Measurements from ENCODE around the gene ZBBX. TPM values are rescaled to one million over a fixed set of nuclear protein-coding genes. Genes with fewer than 3 reads are reported as not detected.

ZBBX gene
- polyA plus RNA-seq, 1 donor from 2014 or later: 2.7 TPM

DNA sequence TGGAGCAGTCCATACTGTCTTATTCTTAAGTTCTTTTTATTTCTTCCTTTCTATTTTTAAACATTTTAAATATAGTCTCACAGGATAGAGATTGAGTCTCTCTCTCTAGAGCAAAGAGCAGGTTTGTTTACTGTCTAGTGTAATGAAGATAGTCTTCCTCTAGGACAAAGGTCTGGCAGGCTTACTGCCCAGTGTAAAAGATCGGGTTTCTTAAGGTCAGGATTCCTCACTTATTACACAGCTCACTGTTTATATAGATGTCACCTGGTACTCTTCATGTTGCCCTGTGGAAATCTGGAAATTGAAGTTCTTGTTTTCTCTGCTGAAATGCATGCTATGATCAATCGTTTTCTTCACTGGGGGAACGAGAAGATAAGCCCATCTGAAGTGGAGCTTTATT is 76.0 kb downstream of the ZBBX start:
- Histone ChIP-seq H3K36me3 (ENCODE audit: insufficient read depth, low read length) (no peaks in the 10 kb centered on the region), H3K79me2 (replicated peaks; ENCODE audit: insufficient read depth, low read length) (no peaks in the 10 kb centered on the region), H4K20me1 (ENCODE audit: insufficient read depth) (no peaks in the 10 kb centered on the region), H3K9me2 (ENCODE audit: insufficient read depth, low read length) (no peaks in the 10 kb centered on the region), H3K9me3 (ENCODE audit: low read length) (no peaks in the 10 kb centered on the region), H2AFZ (ENCODE audit: low read depth, low read length) (no peak overlapping the region), H3K4me3 (ENCODE audit: low read length) (no peak overlapping the region), H3K27me3 (ENCODE audit: insufficient read depth, low read depth, low read length) (no peaks in the 10 kb centered on the region), H3F3A (ENCODE audit: insufficient read depth, low read length, poor library complexity, severe bottlenecking) (no peaks in the 10 kb centered on the region), H3K9ac (ENCODE audit: low read length) (no peak overlapping the region), H3K4me2 (ENCODE audit: low read length) (no peak overlapping the region), H3K27ac (ENCODE audit: low read length) (no peak overlapping the region)
- TF ChIP-seq EP300 (conservative IDR thresholded peaks at IDR 0.05; ENCODE audit: poor library complexity, severe bottlenecking) (no peak), MXI1 (conservative IDR thresholded peaks at IDR 0.05; ENCODE audit: poor library complexity, severe bottlenecking) (no peak), SMC3 (conservative IDR thresholded peaks at IDR 0.05; ENCODE audit: poor library complexity) (no peak), TAF1 (IDR thresholded peaks at IDR 0.05; ENCODE audit: low read depth) (no peak), RAD21 (conservative IDR thresholded peaks at IDR 0.05) (no peak), EZH2 (IDR thresholded peaks at IDR 0.05; ENCODE audit: borderline replicate concordance, insufficient read depth, low read length, poor library complexity, severe bottlenecking) (no peak), POLR2AphosphoS5 (IDR thresholded peaks at IDR 0.05) (no peak)
- TF ChIP-seq, protein P1, sequence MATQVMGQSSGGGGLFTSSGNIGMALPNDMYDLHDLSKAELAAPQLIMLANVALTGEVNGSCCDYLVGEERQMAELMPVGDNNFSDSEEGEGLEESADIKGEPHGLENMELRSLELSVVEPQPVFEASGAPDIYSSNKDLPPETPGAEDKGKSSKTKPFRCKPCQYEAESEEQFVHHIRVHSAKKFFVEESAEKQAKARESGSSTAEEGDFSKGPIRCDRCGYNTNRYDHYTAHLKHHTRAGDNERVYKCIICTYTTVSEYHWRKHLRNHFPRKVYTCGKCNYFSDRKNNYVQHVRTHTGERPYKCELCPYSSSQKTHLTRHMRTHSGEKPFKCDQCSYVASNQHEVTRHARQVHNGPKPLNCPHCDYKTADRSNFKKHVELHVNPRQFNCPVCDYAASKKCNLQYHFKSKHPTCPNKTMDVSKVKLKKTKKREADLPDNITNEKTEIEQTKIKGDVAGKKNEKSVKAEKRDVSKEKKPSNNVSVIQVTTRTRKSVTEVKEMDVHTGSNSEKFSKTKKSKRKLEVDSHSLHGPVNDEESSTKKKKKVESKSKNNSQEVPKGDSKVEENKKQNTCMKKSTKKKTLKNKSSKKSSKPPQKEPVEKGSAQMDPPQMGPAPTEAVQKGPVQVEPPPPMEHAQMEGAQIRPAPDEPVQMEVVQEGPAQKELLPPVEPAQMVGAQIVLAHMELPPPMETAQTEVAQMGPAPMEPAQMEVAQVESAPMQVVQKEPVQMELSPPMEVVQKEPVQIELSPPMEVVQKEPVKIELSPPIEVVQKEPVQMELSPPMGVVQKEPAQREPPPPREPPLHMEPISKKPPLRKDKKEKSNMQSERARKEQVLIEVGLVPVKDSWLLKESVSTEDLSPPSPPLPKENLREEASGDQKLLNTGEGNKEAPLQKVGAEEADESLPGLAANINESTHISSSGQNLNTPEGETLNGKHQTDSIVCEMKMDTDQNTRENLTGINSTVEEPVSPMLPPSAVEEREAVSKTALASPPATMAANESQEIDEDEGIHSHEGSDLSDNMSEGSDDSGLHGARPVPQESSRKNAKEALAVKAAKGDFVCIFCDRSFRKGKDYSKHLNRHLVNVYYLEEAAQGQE (IDR thresholded peaks at IDR 0.05; ENCODE audit: borderline replicate concordance): no peak
- TF ChIP-seq, protein P2, sequence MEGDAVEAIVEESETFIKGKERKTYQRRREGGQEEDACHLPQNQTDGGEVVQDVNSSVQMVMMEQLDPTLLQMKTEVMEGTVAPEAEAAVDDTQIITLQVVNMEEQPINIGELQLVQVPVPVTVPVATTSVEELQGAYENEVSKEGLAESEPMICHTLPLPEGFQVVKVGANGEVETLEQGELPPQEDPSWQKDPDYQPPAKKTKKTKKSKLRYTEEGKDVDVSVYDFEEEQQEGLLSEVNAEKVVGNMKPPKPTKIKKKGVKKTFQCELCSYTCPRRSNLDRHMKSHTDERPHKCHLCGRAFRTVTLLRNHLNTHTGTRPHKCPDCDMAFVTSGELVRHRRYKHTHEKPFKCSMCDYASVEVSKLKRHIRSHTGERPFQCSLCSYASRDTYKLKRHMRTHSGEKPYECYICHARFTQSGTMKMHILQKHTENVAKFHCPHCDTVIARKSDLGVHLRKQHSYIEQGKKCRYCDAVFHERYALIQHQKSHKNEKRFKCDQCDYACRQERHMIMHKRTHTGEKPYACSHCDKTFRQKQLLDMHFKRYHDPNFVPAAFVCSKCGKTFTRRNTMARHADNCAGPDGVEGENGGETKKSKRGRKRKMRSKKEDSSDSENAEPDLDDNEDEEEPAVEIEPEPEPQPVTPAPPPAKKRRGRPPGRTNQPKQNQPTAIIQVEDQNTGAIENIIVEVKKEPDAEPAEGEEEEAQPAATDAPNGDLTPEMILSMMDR (IDR thresholded peaks at IDR 0.05; ENCODE audit: poor library complexity, severe bottlenecking): no peak

DNA sequence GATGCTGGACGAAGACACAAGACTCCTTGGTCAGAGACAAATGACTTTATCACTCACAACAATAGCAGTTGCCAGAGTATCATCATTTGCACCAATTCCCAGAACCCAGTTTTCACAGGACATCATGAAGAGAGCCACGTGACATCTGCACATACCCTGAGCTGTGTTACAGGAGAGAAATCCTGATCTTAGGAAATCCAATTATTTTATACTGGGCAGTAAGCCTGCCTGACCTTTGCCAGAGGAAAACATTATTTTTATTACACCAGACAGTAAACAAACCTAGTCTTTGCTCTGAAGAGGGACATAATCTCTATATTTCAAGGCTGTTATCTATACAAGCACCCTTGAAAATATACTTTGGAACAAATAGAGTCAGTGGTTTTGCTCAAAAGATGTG is 77.4 kb downstream of the ZBBX start:
- no peaks in the 10 kb centered on the region for H4K20me1 ChIP-seq (ENCODE audit: insufficient read depth)
- no peak overlapping the region for H3K4me2 ChIP-seq (ENCODE audit: low read length)
- TF ChIP-seq POLR2AphosphoS5 (IDR thresholded peaks at IDR 0.05): no peak
- no peak for TF ChIP-seq SMC3 (conservative IDR thresholded peaks at IDR 0.05; ENCODE audit: poor library complexity)
- no peak for TF ChIP-seq MXI1 (conservative IDR thresholded peaks at IDR 0.05; ENCODE audit: poor library complexity, severe bottlenecking)
- TF ChIP-seq TAF1 (IDR thresholded peaks at IDR 0.05; ENCODE audit: low read depth): no peak
- no peak for TF ChIP-seq EP300 (conservative IDR thresholded peaks at IDR 0.05; ENCODE audit: poor library complexity, severe bottlenecking)
- TF ChIP-seq EZH2 (IDR thresholded peaks at IDR 0.05; ENCODE audit: borderline replicate concordance, insufficient read depth, low read length, poor library complexity, severe bottlenecking): no peak
- TF ChIP-seq, protein P2 (IDR thresholded peaks at IDR 0.05; ENCODE audit: poor library complexity, severe bottlenecking): no peak
- no peak for TF ChIP-seq RAD21 (conservative IDR thresholded peaks at IDR 0.05)
- TF ChIP-seq, protein P1 (IDR thresholded peaks at IDR 0.05; ENCODE audit: borderline replicate concordance): no peak
- no peak overlapping the region for H3K9ac ChIP-seq (ENCODE audit: low read length)
- no peaks in the 10 kb centered on the region for H3K9me3 ChIP-seq (ENCODE audit: low read length)
- H3F3A ChIP-seq (ENCODE audit: insufficient read depth, low read length, poor library complexity, severe bottlenecking): no peaks in the 10 kb centered on the region
- no peaks in the 10 kb centered on the region for H3K27me3 ChIP-seq (ENCODE audit: insufficient read depth, low read depth, low read length)
- H3K27ac ChIP-seq (ENCODE audit: low read length): no peak overlapping the region
- no peak overlapping the region for H2AFZ ChIP-seq (ENCODE audit: low read depth, low read length)
- H3K79me2 ChIP-seq (replicated peaks; ENCODE audit: insufficient read depth, low read length): no peaks in the 10 kb centered on the region
- no peaks in the 10 kb centered on the region for H3K36me3 ChIP-seq (ENCODE audit: insufficient read depth, low read length)
- H3K9me2 ChIP-seq (ENCODE audit: insufficient read depth, low read length): no peaks in the 10 kb centered on the region
- no peak overlapping the region for H3K4me3 ChIP-seq (ENCODE audit: low read length)
